HG03432 (cell line): ENCODE results near the gene KIF13A.
"Not testable (repeated sequence)": the region's sequence is repeated elsewhere in the genome, so short reads cannot be mapped to it uniquely, and the experiment has no call there.

ENCODE experiments used
- ATAC-seq: cut with Tn5 transposase; IDR thresholded peaks from one replicate; pipeline ENCODE4 v1.9.1; 2021; ENCODE audit warnings: mild to moderate bottlenecking, moderate library complexity; ENCODE audit not compliant: unreplicated experiment

KIF13A gene

DNA sequence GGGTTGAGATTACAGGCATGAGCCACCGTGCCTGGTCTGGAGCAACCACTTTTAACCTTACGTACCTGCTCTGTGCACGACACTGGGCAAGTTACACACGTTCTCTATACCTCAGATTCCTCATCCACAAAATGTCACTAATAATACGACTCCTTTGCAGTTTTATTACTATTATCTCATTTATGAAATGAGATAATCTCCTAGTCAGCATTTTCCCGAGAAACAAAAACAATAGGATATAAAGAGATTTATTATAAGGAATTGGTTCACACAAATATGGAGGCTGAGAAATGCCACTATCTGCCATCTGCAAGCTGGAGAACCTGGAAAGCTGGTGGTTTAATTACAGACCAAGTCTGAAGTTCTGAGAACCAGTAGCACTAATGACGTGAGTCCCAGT, 12.0 kb upstream of the KIF13A start:
- no peak for ATAC-seq

DNA sequence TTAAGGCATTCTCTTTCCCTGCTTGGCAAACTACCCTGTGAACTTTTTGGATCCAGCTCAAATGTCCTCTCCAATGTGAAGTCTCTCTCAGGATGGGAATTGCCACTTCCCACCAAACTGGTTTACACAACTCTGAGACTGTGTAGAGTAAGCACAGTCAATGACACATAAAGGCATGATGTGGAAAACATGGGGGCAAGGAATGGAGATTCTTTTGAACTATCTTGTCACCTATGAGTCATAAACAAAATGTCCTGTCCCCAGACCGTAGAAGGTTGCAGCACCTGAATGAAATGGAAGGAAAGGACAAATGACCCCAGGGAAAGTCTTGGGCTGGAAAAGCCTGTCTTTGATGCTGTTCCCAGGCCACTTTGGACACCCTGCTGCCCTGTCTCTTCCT, 11.0 kb upstream of the KIF13A start:
- ATAC-seq: no peak

DNA sequence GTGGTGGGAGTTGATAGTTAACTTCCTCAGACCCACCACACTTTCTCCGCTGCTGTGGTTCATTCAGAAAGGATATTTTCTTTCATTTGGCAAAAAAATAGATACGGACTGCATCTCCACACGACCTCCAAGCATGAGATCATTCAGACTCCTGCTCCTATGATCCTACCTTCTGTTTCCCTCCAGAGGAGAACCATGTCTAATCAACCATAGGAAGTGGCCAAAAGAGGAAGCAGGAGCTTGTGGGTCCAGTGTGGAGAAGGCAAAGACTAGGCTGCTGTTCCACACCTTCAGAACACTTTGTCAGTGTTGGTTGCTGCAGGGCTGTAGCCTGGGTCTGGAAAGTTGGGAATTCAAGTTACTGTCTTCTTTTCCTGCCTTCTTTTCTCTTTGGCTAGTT, 10.6 kb upstream of the KIF13A start:
- ATAC-seq: no peak

DNA sequence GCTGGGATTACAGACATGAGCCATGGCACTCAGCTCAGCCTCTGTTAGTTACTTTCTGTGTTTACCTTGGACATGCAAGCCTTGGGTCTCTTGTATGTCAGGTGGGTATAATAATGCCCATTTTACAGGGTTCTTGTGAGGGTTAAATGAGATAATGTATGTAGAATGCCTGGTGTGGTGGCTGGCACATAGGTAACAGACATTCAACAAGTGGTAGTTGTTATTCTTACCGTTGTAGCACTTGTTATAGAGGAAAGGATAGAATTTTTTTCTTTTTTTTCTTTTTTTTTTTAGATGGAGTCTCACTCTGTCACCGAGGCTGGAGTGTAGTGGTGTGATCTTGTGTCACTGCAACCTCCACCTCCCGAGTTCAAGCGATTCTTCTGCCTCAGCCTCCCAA, 8.0 kb upstream of the KIF13A start:
- no peak for ATAC-seq

DNA sequence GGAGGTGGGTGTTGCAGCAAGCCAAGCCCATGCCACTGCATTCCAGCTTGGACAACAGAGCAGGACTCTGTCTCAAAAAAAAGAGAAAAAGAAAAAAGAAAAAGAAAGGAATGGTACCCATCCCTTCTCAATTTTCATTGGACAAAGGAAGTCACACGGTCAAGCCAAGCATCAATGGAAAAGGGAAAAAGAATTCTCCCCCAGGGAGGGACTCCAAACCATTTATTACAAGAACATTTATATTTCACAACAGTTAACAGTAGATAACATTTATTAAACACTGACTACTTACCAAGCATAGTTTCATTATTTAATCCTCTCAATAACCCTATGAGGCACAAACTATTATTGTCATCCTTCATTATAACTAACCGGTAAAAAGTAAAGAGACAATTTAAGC, 6.6 kb upstream of the KIF13A start:
- no peak for ATAC-seq

DNA sequence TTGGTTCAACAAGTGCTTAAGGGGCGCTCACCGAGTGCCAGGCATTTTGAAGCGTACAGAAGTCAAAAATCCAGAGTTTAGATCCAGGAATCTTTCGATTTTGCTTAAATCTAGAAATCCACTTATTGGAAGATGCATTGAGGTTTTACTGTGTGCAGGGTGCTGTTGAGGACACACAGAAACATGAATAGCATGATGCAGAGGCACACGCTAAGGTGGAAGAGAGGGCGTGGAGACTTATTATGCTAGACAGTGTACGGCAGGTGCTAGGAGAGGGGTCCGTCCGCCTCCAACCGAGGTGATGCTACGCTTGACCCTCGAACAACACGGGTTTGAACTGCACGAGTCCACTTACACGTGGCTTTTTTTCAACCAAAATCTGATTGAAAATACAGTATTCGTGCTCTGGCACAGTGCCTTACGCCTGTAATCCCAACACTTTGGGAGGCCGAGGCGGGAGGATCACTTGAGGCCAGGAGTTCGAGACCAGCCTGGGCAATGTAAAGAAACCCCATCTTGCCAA, 1.0 kb upstream of the KIF13A start:
- no peak for ATAC-seq

DNA sequence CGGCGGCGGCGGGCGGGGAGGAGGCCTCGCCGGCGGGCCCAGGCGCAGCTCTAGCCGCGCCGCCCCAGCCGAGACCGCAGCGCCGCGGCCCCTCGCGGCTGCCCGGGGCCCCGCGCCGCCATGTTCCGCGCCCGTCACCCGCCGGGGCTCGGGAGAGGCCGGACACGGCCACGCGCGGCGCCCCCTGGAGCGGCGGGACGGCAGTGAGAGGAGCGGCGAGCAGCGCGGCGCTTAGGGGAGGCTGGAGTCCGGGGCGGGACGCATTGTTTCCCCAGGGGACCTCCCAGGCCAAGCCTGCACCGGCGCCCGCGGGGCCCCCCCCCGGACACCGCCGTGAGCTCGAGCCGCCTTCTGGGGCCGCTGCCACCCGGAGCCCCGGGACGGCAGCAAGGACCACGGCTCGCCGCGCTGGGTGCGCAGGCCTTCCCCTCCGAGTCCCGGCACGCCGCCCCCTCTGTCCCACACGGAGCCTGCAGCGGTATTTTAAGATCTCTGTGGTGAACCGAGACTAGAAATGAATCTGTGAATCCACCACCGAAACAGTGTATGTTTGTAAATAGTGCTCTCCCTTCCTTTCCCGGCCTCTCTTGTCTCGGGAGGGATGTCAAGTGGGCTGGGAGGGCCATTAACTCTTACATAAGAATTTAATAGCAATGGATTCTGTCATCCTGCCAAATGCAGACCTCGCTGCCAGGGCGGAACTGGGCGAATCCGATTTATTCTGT, 424 bp upstream of the KIF13A start:
- ATAC-seq: peak; percentile 84

DNA sequence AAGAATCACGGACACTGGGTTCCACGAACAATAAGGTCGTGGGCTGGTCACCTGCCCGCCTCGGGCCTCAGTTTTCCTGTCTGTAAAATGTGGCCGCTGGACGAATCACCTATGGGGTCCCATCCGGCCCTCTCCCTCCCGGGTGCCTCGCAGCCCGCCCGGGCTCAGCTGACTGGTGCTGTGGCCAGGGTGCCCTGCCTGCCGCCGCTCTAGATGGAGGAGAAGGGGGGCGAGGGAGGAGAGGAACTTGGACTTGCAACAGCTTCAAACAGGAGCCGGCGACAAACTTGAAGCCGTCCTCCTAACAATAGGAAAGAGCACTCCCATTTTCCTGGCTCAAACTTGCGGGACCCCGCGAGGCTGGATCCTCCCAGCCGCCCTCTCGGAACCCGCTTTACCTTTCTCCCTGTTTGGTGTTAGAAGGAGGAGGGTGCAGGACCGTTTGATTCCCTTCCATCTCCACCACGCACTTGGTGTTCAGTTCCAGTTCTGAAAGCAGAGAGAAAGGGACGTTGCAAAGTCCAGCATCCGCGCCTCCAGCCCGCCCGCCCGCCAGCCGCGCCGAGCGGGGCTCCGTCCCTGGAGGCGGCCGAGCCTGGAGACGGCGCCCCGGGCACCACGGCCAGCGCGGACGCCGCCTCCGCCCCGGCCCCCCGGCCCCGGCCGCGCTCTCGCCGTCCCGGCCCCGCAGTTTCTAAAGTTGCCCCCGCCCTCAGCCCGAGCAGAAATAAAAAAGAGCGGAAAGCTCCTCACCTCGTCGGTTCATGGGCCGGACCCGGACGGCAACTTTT, 584 bp downstream of the KIF13A start:
- ATAC-seq: peak; percentile 31

DNA sequence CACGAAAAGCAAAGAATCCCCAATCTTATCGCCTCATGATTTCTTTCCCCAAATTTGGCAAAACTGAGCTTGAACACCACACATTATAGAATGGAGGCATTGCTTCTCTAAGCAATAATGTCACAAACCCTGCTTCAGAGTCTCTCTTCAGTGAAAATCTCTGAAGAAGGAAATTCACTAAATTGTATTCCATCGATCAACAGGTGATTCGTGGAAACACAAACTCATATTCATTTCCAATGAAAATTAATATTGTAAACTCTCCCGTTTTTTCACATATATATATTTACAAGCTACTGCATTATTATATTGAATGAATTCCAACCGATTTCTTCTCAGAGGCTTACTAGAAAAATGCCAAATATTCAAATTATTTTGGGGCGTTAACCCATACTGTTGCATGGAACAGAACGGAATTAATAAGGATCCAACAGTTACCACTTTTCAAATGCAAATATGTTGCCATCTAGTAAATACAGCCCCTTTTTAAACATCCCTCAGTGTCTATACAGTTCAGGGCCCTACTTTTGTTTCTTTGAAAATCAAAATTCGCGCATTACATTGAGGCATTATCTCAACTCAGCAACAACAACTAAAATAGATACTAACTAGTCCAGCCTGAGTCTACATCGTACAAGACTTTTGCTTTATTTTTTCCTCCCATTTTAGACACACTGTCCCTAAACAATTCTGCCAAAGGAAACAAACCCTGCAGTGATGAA, 1.3 kb downstream of the KIF13A start:
- no peak for ATAC-seq

DNA sequence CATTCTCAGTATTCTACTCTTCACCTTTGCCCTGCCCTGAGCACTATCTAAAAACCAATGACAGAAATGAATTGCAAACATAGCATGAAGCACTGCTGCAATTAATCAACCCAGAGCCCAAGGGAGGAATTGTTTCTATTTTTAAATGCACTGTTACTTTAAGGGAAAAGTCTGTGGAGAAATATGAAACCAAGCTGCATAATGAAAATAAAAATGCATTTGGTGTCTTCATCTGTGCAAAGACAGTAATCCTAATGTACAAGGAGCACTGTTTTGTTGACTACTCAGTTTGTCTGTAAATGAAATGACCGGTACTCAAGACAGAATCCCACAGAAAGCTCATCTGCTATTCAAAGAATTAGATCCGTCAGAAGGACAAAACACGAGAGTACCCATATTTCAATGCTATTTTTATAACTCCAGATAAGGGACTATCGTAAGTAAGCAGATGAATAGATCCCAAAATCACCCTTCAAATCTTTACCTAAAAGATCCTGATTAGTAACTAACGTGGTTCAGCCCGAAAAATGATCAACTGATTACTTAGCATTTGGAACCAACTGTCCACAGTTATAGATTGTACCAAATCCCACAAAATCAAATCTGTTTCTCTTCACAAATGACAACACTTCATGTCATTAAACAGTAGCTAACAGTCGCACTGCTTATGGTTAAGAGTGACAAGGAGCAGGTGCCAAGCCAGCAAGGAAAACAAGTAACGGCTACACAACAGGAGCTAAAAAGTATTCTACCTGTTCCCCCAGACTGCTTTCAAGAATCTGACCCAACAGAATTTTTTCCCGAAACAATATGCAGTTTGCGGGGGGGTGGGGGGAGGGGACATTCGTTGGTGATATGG, 2.4 kb downstream of the KIF13A start:
- ATAC-seq: no peak

DNA sequence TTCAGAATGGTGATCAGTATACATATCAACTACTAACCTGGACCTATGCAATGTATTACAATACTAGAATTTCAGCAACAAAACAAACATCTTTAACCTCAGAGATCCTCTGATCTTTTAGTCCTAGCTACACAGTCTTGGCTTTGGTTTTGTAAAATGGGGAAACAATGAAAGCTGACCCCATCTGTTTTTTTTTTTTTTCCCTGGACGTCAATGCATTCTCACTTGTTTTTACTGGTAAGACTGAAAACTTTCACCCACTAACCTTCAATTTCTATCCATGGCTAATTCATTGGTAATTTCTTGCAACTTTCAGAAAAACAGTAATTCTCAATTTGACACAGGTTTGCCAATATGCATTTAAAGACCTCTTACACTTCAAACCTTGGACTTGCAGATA, 3.0 kb downstream of the KIF13A start:
- ATAC-seq: no peak

DNA sequence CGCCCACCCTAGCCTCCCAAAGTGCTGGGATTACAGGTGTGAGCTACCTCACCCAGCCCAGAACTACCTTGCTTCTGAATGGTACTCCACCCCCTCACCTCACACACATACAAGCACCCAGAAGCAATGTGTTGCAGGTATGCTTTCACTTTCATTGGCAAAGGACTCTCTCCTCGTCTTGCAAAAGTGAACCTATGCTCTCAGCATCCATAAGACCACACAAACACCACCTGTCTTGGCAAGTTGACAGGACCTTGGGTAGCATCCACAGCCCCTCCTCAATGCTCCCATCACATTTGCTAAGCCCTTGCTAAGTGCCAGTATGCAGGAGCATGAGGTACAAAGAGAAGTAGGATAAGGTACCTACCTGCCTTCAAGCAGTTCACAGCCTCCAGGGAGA, 3.7 kb downstream of the KIF13A start:
- ATAC-seq: no peak

DNA sequence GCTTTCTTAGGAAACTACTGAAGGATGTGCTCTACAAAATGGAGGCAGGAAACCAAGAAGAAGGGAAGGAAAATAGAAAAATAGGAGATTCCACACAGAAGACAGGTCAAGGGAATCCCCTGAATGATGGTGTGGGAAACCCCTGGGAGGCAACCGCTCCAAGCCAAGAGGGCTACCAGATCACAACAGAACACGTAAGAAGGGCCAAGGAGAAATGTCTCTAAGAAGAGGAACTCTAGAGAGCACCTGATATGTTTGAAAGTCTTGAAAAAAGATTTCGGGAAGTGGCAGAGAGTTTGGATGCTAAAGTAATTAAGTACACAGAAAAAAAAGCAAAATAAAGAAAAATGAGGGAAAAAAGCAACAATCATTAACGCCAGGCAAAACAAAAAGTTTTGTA, 7.1 kb downstream of the KIF13A start:
- ATAC-seq: no peak

DNA sequence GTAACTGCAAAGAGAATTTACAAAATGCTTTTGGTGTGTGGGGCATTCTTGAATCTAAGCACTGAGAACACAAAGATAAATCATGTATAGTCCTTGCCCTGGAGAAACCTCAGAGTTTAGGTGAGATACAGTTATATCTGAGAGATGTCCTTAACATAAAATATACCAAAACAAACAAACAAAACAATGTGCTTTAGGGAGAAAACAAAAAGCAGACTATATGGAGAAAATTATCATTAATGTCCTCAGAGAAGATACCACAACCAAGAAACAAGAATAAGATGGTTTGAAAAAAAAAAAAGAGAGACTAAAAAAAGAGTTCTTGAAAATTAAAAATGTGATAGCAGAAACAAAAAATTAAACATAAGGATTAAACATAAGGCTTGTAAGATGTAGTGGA, 8.0 kb downstream of the KIF13A start:
- no peak for ATAC-seq

DNA sequence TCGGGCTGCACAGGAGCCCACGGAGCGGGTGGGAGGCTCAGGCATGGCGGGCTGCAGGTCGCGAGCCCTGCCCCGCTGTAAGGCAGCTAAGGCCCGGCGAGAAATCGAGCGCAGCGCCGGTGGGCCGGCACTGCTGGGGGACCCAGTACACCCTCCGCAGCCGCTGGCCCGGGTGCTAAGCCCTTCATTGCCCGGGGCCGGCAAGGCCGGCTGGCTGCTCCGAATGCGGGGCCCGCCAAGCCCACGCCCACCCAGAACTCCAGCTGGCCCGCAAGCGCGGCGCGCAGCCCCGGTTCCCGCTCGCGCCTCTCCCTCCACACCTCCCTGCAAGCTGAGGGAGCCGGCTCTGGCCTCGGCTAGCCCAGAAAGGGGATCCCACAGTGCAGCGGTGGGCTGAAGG, 11.2 kb downstream of the KIF13A start:
- not testable (repeated sequence) for ATAC-seq

DNA sequence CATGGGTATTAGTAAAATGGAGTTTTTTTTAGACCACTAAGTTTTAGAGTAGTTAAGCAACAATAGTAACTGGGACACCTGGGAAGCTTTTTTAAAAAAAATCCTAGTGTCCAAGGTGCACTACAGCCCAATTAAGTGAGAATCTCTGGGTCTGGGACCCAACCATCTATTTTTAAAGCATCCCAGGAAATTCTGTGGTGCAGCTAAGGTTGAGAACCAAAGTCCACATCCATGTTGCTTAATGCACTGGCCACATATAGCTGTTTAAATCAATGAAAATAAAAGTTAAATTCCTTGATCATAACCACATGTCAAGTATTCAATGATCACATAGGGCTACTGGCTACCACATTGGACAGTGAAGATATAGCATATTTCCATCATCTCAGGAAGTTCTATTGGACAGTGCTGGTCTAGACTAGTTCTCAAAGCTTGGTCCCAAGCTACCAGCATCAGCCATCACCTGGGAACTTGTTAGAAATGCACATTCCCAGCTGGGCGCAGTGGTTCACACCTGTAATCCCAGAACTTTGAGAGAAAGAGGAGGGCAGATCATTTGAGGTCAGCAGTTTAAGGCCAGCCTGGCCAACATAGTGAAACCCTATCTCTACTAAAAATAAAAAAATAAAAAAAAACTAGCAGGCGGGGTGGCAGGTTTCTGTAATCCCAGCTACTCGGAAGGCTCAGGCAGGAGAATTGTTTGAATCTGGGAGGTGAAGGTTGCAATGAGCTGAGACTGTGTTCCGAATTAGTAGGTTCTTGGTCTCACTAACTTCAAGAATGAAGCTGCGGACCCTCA, 12.7 kb downstream of the KIF13A start:
- ATAC-seq: no peak

DNA sequence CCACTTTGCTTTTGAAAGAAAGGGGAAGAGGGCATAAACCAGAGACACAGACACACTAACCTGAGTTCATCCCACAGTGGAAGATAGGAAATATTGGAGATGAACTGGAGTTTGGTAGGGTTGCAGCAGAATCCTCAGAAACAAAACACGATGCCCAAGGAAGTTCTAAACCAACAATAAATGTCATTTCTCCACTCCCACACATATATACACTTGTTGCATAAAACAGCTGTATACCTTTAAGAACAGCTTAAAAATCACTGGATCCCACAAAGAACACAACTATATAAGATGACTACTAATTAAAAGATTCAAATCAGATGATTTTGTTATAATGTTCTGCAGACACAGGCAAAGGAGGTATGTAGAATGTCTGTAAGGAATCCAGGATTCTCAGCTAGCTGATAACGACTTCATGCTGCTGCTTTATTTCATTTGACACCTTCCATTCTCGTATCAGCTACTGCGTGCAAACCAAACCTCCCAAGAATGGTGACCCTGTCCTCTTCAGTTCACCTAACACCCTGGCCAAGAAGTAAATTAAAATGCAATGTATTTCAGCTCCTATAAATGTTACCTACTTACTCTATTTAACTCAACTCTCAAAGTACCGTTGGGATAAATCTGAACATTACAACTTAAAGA, 14.3 kb downstream of the KIF13A start:
- no peak for ATAC-seq

DNA sequence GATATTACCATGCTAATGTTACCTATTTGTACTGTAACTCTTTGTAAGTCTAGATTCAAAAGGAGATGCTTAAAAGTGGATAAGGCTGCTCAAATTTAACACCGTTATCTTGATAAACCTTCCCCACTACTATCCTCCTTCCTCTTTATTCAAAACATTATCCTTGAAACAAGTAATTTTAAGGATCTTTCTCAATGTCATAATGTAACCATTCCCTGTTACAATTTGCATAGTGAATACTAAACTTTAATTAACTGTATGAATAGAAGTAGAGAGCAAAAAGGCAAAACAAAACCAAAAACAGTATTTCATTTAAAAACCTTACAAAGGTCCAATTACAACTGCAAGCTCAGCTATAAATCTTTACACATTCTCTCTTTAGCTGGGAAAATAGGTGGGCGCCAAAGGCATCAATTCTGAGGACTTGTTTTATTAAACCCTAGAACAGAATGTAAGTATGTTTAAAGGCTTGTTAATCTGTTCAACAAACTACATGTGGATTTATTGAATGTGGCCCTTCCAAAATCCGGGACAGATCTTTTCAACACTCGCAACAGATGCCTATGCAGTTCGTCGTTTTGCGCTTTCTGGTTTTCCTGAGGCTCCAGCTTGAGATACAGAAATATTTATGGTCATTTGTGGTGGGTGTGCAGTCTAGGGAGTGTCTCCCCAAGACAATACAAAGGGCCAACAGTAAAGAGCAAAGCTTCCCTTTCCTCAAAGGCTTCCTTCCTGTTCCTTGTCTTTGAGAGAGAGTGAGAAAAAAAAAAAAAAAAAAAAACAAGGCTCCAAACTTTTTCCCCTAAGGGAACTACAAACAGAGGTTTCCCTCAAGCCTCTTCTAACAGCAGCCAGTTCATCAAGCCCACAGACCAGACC, 15.1 kb downstream of the KIF13A start:
- ATAC-seq: no peak
